Lower leg skin (tissue), 3 donors: ENCODE results near the gene GARIN3.

Experiments
- POLR2A ChIP-seq, 2 donors: fragments of 450-650 bp; IDR thresholded peaks; one replicate each; pipeline ENCODE4 v1.6.1; 2016 to 2017; ENCODE audit warnings: antibody characterized with exemption in 2 of 2, mild to moderate bottlenecking in 1 of 2, moderate library complexity in 1 of 2
- TF ChIP-seq, protein P1 (sequence below), 3 donors: fragments of 450-650 bp; IDR thresholded peaks; one replicate each; pipeline ENCODE4 v1.5.1; 2016; ENCODE audit warnings: antibody characterized with exemption in 3 of 3, mild to moderate bottlenecking in 3 of 3, moderate library complexity in 2 of 3

DNA sequence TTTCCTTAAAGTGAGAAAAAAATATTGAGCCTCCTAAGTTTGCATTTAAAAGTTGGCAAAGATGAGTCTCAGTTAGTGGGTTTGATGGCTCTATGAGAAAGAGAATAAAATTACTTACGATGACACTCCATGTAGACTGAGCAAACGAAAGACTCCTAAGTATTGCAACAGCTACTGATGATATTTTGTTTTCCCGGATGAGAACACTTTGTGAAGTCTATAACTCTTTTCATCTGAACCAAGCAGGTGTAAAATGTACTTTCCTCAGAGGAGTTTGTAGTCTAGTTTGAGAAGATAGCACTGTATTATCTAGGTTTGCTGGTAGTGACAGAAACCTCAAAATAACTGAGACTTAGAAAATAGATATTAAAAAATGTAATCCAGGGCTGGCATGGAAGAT, 12.9 kb upstream of the GARIN3 start:
- TF ChIP-seq, protein P1, sequence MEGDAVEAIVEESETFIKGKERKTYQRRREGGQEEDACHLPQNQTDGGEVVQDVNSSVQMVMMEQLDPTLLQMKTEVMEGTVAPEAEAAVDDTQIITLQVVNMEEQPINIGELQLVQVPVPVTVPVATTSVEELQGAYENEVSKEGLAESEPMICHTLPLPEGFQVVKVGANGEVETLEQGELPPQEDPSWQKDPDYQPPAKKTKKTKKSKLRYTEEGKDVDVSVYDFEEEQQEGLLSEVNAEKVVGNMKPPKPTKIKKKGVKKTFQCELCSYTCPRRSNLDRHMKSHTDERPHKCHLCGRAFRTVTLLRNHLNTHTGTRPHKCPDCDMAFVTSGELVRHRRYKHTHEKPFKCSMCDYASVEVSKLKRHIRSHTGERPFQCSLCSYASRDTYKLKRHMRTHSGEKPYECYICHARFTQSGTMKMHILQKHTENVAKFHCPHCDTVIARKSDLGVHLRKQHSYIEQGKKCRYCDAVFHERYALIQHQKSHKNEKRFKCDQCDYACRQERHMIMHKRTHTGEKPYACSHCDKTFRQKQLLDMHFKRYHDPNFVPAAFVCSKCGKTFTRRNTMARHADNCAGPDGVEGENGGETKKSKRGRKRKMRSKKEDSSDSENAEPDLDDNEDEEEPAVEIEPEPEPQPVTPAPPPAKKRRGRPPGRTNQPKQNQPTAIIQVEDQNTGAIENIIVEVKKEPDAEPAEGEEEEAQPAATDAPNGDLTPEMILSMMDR (IDR thresholded peaks at IDR 0.05), result no peak
- TF ChIP-seq POLR2A (IDR thresholded peaks at IDR 0.05), result no peak
